Esophagus muscularis mucosa (tissue), 3 donors: ENCODE measurements around the gene HPDL.

Experiments used
- POLR2AphosphoS5 ChIP-seq, 2 donors: sonication (generic); formaldehyde crosslinking; IDR thresholded peaks; one replicate each; pipeline ENCODE4 v1.6.1; 2017; ENCODE audit warnings: antibody characterized with exemption in 2 of 2
- TF ChIP-seq, protein P1 (sequence below), 3 experiments: fragments of 200-600 bp in 2 of 3; fragments of 450-650 bp in 1 of 3; sonication (generic) in 2 of 3; IDR thresholded peaks; one replicate each; pipeline ENCODE4 v1.5.1; 2017 to 2019; ENCODE audit warnings: antibody characterized with exemption in 3 of 3, mild to moderate bottlenecking in 2 of 3, moderate library complexity in 1 of 3

DNA sequence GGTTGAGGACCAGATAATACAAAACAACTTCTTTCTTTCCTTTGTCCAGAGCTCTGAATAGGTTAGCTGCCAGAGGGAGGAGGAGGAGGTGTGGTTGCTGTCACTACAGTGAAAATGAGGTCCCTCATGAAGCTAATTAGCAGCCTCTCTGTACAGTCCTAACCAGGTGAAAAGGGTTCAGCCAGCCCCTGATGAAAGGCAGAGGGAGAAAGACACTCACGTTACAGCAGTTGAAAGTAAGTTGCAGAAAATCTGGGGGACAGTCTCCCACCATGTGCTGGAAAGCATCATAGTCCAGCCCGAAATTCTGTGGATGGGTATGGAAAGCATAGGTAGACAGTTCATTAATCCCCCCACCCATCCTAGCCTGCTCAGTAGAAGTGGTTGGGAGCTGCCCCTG is 19.8 kb downstream of the HPDL start:
- TF ChIP-seq, protein P1, sequence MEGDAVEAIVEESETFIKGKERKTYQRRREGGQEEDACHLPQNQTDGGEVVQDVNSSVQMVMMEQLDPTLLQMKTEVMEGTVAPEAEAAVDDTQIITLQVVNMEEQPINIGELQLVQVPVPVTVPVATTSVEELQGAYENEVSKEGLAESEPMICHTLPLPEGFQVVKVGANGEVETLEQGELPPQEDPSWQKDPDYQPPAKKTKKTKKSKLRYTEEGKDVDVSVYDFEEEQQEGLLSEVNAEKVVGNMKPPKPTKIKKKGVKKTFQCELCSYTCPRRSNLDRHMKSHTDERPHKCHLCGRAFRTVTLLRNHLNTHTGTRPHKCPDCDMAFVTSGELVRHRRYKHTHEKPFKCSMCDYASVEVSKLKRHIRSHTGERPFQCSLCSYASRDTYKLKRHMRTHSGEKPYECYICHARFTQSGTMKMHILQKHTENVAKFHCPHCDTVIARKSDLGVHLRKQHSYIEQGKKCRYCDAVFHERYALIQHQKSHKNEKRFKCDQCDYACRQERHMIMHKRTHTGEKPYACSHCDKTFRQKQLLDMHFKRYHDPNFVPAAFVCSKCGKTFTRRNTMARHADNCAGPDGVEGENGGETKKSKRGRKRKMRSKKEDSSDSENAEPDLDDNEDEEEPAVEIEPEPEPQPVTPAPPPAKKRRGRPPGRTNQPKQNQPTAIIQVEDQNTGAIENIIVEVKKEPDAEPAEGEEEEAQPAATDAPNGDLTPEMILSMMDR (IDR thresholded peaks at IDR 0.05) = no peak
- no peak for TF ChIP-seq POLR2AphosphoS5 (IDR thresholded peaks at IDR 0.05)
